GM12878 (cell line): ENCODE data around the gene ENTREP3. TPM values are rescaled to one million over a fixed set of nuclear protein-coding genes. Genes with fewer than 3 reads are reported as not detected.

ENCODE experiments used
- ATAC-seq: fragments of 200-7000 bp; cut with Tn5 transposase; 3 replicates; pipeline ENCODE4 v1.9.1; 2020; ENCODE audit warnings: mild to moderate bottlenecking, moderate library complexity
- BruUV-seq: library from RNA; stranded (reverse); fragments of 400-500 nt; replicated peaks from 2 replicates; lab custom pipeline; 2021; lab: Mats Ljungman, UMichigan
- CTCF ChIA-PET: fragments of 300-600 bp; sonication (Branson Sonifier 250); formaldehyde crosslinking; extraction: SDS; loops from one replicate; lab custom pipeline; 2021; ENCODE audit warnings: inconsistent platforms; lab: Yijun Ruan, JAX
- POLR2A ChIA-PET: fragments of 350-600 bp; formaldehyde crosslinking; extraction: SDS; loops from one replicate; lab custom pipeline; 2021; ENCODE audit warnings: inconsistent platforms; lab: Charles Lee
- RAD21 ChIA-PET: fragments of 300-600 bp; sonication (Branson Sonifier 250); formaldehyde crosslinking; loops from one replicate; lab custom pipeline; 2023; ENCODE audit warnings: antibody characterized with exemption; ENCODE audit not compliant: unreplicated experiment; lab: Charles Lee
- SMC1A ChIA-PET: fragments of 300-600 bp; sonication (Branson Sonifier 250); formaldehyde crosslinking; loops from one replicate; lab custom pipeline; 2023; ENCODE audit not compliant: unreplicated experiment, uncharacterized antibody; lab: Charles Lee
- DNase-seq: peaks from one replicate; pipeline ENCODE4 v3.0.0-alpha.2; 2011; ENCODE audit warnings: low read depth, low spot score
- FAIRE-seq: peaks from 3 replicates; lab custom pipeline; 2011; peaks lifted over from hg19 to GRCh38; lab: Jason Lieb, UNC
- H2AFZ ChIP-seq: 2 replicates; pipeline ENCODE4 v1.6.0; 2011; ENCODE audit warnings: low read depth, low read length, control low read depth; ENCODE audit not compliant: control insufficient read depth
- H3K27ac ChIP-seq: 2 replicates; pipeline ENCODE4 v1.5.1; 2011; ENCODE audit warnings: control low read depth; ENCODE audit not compliant: control insufficient read depth, insufficient read depth
- H3K27me3 ChIP-seq, 2 experiments: replicated peaks in 1 of 2; 2 replicates each; pipeline versions ENCODE4 v1.6.0 to v1.6.1; 2011; ENCODE audit warnings: low read length in 1 of 2; ENCODE audit not compliant: control insufficient read depth in 2 of 2, insufficient read depth in 2 of 2
- H3K36me3 ChIP-seq, 2 experiments: 2 replicates each; pipeline ENCODE4 v1.5.1; 2011; ENCODE audit warnings: low read length in 1 of 2; ENCODE audit not compliant: control insufficient read depth in 2 of 2, insufficient read depth in 2 of 2
- H3K4me1 ChIP-seq: 2 replicates; pipeline ENCODE4 v1.6.1; 2011; ENCODE audit warnings: mild to moderate bottlenecking, low read length, moderate library complexity, mixed read lengths; ENCODE audit not compliant: control insufficient read depth, insufficient read depth
- H3K4me2 ChIP-seq: 2 replicates; pipeline ENCODE4 v1.6.0; 2011; ENCODE audit warnings: control low read depth; ENCODE audit not compliant: control insufficient read depth, insufficient read depth
- H3K4me3 ChIP-seq: fragments of 200-600 bp; sonication (generic); 2 replicates; pipeline ENCODE4 v1.5.1; 2016
- H3K79me2 ChIP-seq: 2 replicates; pipeline ENCODE4 v1.6.0; 2011; ENCODE audit warnings: low read length; ENCODE audit not compliant: control insufficient read depth, insufficient read depth
- H3K9ac ChIP-seq: 2 replicates; pipeline ENCODE4 v1.8.0; 2011; ENCODE audit warnings: low read length, control low read depth, mixed read lengths; ENCODE audit not compliant: control insufficient read depth, insufficient read depth
- H3K9me3 ChIP-seq: replicated peaks from 3 replicates; pipeline ENCODE4 v1.5.1; 2011; ENCODE audit warnings: mild to moderate bottlenecking, low read length; ENCODE audit not compliant: control insufficient read depth, insufficient read depth
- H4K20me1 ChIP-seq: 2 replicates; pipeline ENCODE4 v1.6.0; 2011; ENCODE audit not compliant: control insufficient read depth, insufficient read depth
- EGR1 ChIP-seq, 2 experiments: IDR thresholded peaks; 1 replicate in 1 of 2; 2 replicates in 1 of 2; pipeline ENCODE4 v1.6.1; 2011 to 2012; ENCODE audit warnings: low read depth in 2 of 2, low read length in 2 of 2, borderline replicate concordance in 1 of 2, mild to moderate bottlenecking in 1 of 2, moderate library complexity in 1 of 2
- HCFC1 ChIP-seq: fragments of 150-350 bp; IDR thresholded peaks from 2 replicates; pipeline ENCODE4 v1.6.1; 2014; ENCODE audit warnings: low read length
- SKIL ChIP-seq: fragments of 450-650 bp; IDR thresholded peaks from 2 replicates; pipeline ENCODE4 v1.6.1; 2017; ENCODE audit warnings: mild to moderate bottlenecking, low read depth, inconsistent platforms; ENCODE audit not compliant: poor library complexity, severe bottlenecking
- TBL1XR1 ChIP-seq: IDR thresholded peaks from 2 replicates; pipeline ENCODE4 v1.6.1; 2012; ENCODE audit warnings: low read depth, low read length, improper control_type of control experiment
- ZNF622 ChIP-seq: fragments of 450-650 bp; IDR thresholded peaks from 2 replicates; pipeline ENCODE4 v1.6.1; 2017; ENCODE audit warnings: mild to moderate bottlenecking, inconsistent platforms
- ZZZ3 ChIP-seq: IDR thresholded peaks from 2 replicates; pipeline ENCODE4 v1.6.1; 2011; ENCODE audit warnings: low read depth; ENCODE audit not compliant: control insufficient read depth, insufficient read length
- WGBS: methylation state at CpG from one replicate; pipeline ENCODE4 v1.1.6; 2016; ENCODE audit warnings: low lambda C conversion rate; ENCODE audit not compliant: insufficient replicate concordance, insufficient coverage; ENCODE audit errors: missing lambda C conversion rate; 5-methylcytosine and 5-hydroxymethylcytosine counted together
- in situ Hi-C: fragments of 300-500 bp; cut with MboI; formaldehyde crosslinking; loops from 9 replicates; pipeline ENCODE4 v1.14.3; 2018; ENCODE audit warnings: mixed read lengths
- intact Hi-C: fragments of 100-400 bp; cut with micrococcal nuclease; formaldehyde crosslinking; loops from one replicate; pipeline ENCODE4 v1.14.2; 2022; ENCODE audit not compliant: unreplicated experiment
- polyA plus RNA-seq, 11 experiments: library from polyadenylated mRNA; depleted of rRNA in 4 of 11; unstranded in 6 of 11; stranded (reverse) in 5 of 11; fragments of >200 nt; fragmentation: Nextera tagmentation in 4 of 11; fragmentation: Illumina TruSeq in 1 of 11; extraction: Ambion mirVana in 4 of 11; extraction: Trizol in 1 of 11; gene quantifications; 1 replicate in 1 of 11; 2 replicates in 10 of 11; pipeline versions ENCODE4 v1.2.1 to v1.2.3, GENCODE V29; 2011 to 2016; ENCODE audit warnings: inconsistent platforms in 2 of 11, missing spikeins in 2 of 11, low read depth in 1 of 11
- total RNA-seq, 4 experiments: library from RNA; depleted of rRNA in 3 of 4; stranded (reverse); fragments of >200 nt in 3 of 4; fragmentation: Illumina TruSeq in 1 of 4; extraction: Trizol in 1 of 4; gene quantifications; 2 replicates each; pipeline versions ENCODE4 v1.2.1 to v1.2.3, GENCODE V29; 2013 to 2021
- TF ChIP-seq, protein P1 (sequence below): fragments of 450-650 bp; IDR thresholded peaks from 2 replicates; pipeline ENCODE4 v1.6.1; 2017; ENCODE audit warnings: low read depth, mild to moderate bottlenecking, moderate library complexity
- TF ChIP-seq, protein P2 (sequence below): IDR thresholded peaks from 2 replicates; pipeline ENCODE4 v1.6.1; 2012; ENCODE audit warnings: improper control_type of control experiment, low read depth, low read length; ENCODE audit not compliant: insufficient replicate concordance
- TF ChIP-seq, protein P3 (sequence below): IDR thresholded peaks from 2 replicates; pipeline ENCODE4 v1.6.1; 2011; ENCODE audit warnings: low read depth, mild to moderate bottlenecking, low read length, moderate library complexity, borderline replicate concordance; ENCODE audit errors: extremely low read depth
- TF ChIP-seq, protein P4 (sequence below): fragments of 450-650 bp; conservative IDR thresholded peaks from 2 replicates; pipeline ENCODE4 v1.6.1; 2017; ENCODE audit warnings: mild to moderate bottlenecking, moderate library complexity

ENTREP3 gene
- total and polyA plus RNA-seq, 10 of the 15 experiments (the other 5 are each of a cell fraction or from before 2014, with no cell fraction given) = 1.7 to 31.8 (median 3.9) TPM

DNA sequence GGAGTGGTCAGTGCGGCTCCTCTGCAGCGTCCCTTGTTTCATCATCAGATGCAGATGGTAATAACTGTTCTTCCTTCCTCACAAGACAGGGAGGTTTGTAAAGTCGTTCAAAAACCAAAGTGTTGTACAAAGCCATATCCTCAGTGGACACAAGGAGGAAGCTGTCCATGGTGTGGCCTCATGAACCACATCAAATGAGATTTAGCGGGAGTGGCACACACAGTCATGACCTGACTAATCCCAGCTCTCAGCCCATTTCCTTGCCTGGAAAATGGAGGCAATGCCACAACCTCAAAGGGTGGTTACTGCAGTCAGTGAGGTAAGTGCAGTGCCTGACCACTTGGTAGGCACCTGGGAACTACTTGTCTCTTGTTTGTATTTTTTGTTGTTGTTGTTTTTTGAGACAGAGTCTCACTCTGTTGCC, 13.4 kb downstream of the ENTREP3 start:
- no TSS peak for BruUV-seq
- H3K79me2 ChIP-seq = peaks cover 13% of the 10 kb centered on the region
- peak overlapping the region; percentile 88; the same call in 1 of the 2 replicates for H2AFZ ChIP-seq
- no peaks in the 10 kb centered on the region for H3K27me3 ChIP-seq
- intact Hi-C loops = loop anchor here (5.0 kb wide), 1 partner anchor 35 kb away; the partner anchor contains the start of genes MTX1 and THBS3
- H3K9ac ChIP-seq = no peak overlapping the region
- no peak for FAIRE-seq
- CTCF ChIA-PET = interaction anchor here (0.6 to 5.5 kb wide), 10 partner anchors 9 to 94 kb away, joined by 3 to 28 read pairs (median 4); partner anchors contain the start of genes KRTCAP2, MTX1, THBS3 and TRIM46
- in situ Hi-C loops = no loop called here
- H3K4me2 ChIP-seq = peak overlapping the region; percentile 11; the same call in 1 of the 2 replicates
- no peak for ATAC-seq
- no peaks in the 10 kb centered on the region; a peak in 2 of 4 replicates for H3K36me3 ChIP-seq
- 50% methylated on average over 4 of the region's 4 CpGs for WGBS
- no peak for DNase-seq
- no peak overlapping the region for H3K4me3 ChIP-seq
- H4K20me1 ChIP-seq = no peaks in the 10 kb centered on the region
- H3K9me3 ChIP-seq = no peaks in the 10 kb centered on the region
- 0 out of 2 replicates have a peak overlapping the region, but pooled peaks have one; percentile 13 for H3K27ac ChIP-seq
- SMC1A ChIA-PET = interaction anchor here (0.7 to 1.9 kb wide), 8 partner anchors 9 to 440 kb away, joined by 3 to 7 read pairs (median 4); partner anchors contain the start of gene KRTCAP2
- POLR2A ChIA-PET = interaction anchor here (1.0 to 2.2 kb wide), 6 partner anchors 14 to 69 kb away, joined by 3 to 13 read pairs (median 6); partner anchors contain the start of genes ENTREP3, FDPS and KRTCAP2
- H3K4me1 ChIP-seq = peaks cover 14% of the 10 kb centered on the region
- RAD21 ChIA-PET = interaction anchor here (0.7 to 2.1 kb wide), 3 partner anchors 8 to 35 kb away, joined by 3 to 10 read pairs (median 4); no protein-coding TSS in a partner anchor
- no peak for TF ChIP-seq SKIL
- TF ChIP-seq HCFC1 = no peak
- TF ChIP-seq ZNF622 = no peak
- TF ChIP-seq TBL1XR1 = no peak
- TF ChIP-seq, protein P1, sequence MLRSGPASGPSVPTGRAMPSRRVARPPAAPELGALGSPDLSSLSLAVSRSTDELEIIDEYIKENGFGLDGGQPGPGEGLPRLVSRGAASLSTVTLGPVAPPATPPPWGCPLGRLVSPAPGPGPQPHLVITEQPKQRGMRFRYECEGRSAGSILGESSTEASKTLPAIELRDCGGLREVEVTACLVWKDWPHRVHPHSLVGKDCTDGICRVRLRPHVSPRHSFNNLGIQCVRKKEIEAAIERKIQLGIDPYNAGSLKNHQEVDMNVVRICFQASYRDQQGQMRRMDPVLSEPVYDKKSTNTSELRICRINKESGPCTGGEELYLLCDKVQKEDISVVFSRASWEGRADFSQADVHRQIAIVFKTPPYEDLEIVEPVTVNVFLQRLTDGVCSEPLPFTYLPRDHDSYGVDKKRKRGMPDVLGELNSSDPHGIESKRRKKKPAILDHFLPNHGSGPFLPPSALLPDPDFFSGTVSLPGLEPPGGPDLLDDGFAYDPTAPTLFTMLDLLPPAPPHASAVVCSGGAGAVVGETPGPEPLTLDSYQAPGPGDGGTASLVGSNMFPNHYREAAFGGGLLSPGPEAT = no peak
- TF ChIP-seq, protein P2, sequence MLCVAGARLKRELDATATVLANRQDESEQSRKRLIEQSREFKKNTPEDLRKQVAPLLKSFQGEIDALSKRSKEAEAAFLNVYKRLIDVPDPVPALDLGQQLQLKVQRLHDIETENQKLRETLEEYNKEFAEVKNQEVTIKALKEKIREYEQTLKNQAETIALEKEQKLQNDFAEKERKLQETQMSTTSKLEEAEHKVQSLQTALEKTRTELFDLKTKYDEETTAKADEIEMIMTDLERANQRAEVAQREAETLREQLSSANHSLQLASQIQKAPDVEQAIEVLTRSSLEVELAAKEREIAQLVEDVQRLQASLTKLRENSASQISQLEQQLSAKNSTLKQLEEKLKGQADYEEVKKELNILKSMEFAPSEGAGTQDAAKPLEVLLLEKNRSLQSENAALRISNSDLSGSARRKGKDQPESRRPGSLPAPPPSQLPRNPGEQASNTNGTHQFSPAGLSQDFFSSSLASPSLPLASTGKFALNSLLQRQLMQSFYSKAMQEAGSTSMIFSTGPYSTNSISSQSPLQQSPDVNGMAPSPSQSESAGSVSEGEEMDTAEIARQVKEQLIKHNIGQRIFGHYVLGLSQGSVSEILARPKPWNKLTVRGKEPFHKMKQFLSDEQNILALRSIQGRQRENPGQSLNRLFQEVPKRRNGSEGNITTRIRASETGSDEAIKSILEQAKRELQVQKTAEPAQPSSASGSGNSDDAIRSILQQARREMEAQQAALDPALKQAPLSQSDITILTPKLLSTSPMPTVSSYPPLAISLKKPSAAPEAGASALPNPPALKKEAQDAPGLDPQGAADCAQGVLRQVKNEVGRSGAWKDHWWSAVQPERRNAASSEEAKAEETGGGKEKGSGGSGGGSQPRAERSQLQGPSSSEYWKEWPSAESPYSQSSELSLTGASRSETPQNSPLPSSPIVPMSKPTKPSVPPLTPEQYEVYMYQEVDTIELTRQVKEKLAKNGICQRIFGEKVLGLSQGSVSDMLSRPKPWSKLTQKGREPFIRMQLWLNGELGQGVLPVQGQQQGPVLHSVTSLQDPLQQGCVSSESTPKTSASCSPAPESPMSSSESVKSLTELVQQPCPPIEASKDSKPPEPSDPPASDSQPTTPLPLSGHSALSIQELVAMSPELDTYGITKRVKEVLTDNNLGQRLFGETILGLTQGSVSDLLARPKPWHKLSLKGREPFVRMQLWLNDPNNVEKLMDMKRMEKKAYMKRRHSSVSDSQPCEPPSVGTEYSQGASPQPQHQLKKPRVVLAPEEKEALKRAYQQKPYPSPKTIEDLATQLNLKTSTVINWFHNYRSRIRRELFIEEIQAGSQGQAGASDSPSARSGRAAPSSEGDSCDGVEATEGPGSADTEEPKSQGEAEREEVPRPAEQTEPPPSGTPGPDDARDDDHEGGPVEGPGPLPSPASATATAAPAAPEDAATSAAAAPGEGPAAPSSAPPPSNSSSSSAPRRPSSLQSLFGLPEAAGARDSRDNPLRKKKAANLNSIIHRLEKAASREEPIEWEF = no peak
- no peak for TF ChIP-seq ZZZ3
- TF ChIP-seq, protein P3, sequence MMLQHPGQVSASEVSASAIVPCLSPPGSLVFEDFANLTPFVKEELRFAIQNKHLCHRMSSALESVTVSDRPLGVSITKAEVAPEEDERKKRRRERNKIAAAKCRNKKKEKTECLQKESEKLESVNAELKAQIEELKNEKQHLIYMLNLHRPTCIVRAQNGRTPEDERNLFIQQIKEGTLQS = no peak
- TF ChIP-seq, protein P4, sequence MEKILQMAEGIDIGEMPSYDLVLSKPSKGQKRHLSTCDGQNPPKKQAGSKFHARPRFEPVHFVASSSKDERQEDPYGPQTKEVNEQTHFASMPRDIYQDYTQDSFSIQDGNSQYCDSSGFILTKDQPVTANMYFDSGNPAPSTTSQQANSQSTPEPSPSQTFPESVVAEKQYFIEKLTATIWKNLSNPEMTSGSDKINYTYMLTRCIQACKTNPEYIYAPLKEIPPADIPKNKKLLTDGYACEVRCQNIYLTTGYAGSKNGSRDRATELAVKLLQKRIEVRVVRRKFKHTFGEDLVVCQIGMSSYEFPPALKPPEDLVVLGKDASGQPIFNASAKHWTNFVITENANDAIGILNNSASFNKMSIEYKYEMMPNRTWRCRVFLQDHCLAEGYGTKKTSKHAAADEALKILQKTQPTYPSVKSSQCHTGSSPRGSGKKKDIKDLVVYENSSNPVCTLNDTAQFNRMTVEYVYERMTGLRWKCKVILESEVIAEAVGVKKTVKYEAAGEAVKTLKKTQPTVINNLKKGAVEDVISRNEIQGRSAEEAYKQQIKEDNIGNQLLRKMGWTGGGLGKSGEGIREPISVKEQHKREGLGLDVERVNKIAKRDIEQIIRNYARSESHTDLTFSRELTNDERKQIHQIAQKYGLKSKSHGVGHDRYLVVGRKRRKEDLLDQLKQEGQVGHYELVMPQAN = no peak
- no peak for TF ChIP-seq EGR1 (IDR thresholded peaks at IDR 0.05; ENCODE audit: borderline replicate concordance in 1 of 2, low read depth in 2 of 2, low read length in 2 of 2)
